GM13977 (cell line): ENCODE data around the gene CCDC187.
"Not testable (repeated sequence)": the region's sequence is repeated elsewhere in the genome, so short reads cannot be mapped to it uniquely, and the experiment has no call there.

Experiments
- DNase-seq: peaks from one replicate; pipeline ENCODE4 v3.0.0; 2012; ENCODE audit warnings: low spot score
- CTCF ChIP-seq: IDR thresholded peaks from 2 replicates; pipeline ENCODE4 v1.5.1; 2012; ENCODE audit warnings: mild to moderate bottlenecking, control low read depth; ENCODE audit not compliant: insufficient read depth; ENCODE audit errors: extremely low read depth, missing control alignments
- in situ Hi-C: fragments of 300-500 bp; cut with MboI; formaldehyde crosslinking; loops from one replicate; pipeline ENCODE4 v1.12.0; 2022; ENCODE audit warnings: low sequenced_read_pairs, low pct_unique_long_range_greater_than_20kb, mixed read lengths, inconsistent platforms; ENCODE audit not compliant: unreplicated experiment

CCDC187 gene

DNA sequence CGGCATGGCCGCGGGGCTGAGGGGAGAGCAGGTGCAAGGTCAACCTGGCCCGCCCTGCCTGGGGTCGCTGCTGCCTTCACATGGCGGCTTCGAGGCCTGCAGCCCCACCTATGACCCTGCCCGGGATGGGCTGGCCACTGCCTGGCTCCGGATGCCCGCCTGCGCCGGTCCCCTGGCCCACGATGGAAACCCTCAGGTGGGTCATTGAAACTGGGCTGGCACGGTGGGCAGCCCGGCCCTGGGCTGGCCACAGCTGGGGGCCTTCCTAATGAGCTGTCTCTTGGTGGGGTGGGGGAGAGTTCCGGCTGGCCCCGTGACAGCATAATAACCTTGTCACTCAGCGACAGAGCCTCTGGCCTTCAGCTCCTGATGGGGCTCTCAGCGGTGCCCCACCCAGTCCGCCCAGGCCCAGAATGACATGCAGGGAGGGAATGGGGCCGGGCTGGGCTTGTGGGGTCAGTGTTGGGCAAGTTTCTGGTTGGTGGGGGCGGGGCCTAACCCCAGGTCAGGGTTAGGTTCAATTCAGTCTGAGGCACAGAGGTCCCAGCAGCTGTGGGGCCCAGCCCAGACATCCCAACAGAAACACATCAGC lies at the start of gene CCDC187:
CCDC187 (minus strand) TSS at position 270 of the 592 bp plus-strand sequence; CDS start at position 6, 264 bp downstream.
- TF ChIP-seq CTCF: no peak
- DNase-seq: no peak
- in situ Hi-C loops: no loop called here

- no peak for TF ChIP-seq CTCF
- in situ Hi-C loops: no loop called here
- DNase-seq: no peak
Measured at GRCh38 chr9:136353088-136353487, 49.2 kb upstream of the CCDC187 start.

DNA sequence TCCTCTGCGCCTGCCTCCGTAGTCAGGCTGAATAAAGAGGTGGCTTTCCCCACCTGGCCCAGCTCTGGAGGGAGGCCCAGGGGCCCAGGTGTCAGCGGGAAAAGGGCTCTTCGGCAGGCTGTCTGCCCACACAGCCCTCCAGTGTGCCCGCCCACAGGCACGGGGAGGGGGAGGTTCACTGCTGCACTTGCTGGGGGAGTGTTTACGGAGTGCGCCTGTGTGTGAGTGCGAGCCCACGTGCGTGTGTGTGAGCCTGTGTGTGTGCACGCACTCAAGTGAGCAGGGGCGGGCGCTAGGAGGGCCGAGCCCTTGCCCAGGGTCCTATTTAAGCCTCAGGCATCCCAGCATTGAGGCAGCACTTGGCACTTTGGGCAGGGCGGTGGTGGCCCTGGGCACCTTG lies 48.8 kb upstream of the CCDC187 start:
- in situ Hi-C loops: no loop called here
- TF ChIP-seq CTCF: no peak
- DNase-seq: no peak

DNA sequence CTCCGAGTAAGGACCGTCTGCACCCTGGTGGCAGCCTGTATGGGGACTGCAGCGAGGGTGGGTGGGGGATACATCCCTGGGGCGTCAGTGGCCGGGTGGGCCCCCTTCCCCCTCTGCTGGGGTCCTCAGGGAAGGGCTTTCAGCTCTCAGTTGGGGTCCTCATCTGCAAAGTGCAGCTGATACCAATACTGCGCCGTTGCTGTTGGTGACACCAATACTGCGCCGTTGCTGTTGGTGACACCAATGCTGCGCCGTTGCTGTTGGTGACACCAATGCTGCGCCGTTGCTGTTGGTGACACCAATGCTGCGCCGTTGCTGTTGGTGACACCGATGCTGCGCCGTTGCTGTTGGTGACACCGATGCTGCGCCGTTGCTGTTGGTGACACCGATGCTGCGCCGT lies 48.0 kb upstream of the CCDC187 start:
- DNase-seq, in situ Hi-C loops: not testable (repeated sequence)

DNA sequence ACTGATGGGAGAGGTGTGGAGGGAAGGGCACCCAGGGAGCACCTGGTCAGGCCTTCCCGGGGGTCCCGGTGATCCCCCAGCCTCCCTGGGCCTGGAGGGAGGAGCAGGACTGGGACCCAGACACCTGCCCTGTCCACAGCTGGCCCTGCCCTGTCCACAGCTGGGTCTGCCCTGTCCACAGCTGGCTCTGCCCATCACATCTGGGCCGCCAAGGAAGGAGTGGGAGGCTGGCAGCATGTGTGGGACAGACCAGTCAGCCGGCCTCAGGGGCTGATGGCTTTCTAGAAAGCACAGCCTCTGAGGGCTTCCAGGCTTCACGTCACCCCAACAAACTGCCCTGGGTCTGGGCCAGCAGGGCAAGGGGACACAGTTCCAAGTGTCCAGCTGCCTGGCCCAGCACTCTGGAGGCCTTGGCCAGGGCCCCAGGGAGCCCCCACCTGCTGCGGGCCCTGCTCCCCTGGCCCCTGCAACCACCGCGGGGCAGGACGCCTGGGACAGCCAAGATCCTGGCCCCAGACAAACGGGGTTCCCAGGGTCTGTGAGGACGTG lies 47.4 kb upstream of the CCDC187 start:
- in situ Hi-C loops: no loop called here
- no peak for TF ChIP-seq CTCF
- DNase-seq: no peak

GRCh38 chr9:136349546-136349945 lies 45.7 kb upstream of the CCDC187 start:
- in situ Hi-C loops: no loop called here
- no peak for DNase-seq
- no peak for TF ChIP-seq CTCF

DNA sequence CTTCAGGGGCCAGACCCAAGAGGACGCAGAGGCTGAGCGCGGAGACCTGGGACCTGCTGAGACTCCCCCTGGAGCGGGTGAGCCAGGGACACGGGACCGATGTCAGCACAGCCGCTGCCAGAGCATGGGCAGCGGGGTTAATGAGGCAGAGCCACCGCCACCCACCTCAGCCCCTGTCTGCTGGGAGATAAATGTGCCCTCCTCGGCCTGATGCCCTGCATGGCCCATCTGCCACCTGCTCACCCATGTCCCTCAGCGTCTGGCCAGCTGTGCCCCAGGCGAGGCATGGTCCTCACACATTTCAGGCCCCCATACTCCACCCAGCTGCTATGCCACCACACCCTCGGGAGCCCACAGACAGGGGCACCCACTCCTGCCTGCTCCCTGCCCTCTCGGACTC lies 44.8 kb upstream of the CCDC187 start:
- in situ Hi-C loops: no loop called here
- no peak for DNase-seq

More for the DNA sequence above, 44.8 kb upstream of the CCDC187 start:
- no peak for TF ChIP-seq CTCF
